Measurements from ENCODE around the gene SNAPC2.

The SNAPC2 gene

GRCh38 chr19:7971553-7972520 is 51.7 kb downstream of the SNAPC2 start:
- no peak overlapping the region for H3K18ac ChIP-seq (ENCODE audit: low read depth in 1 of 2, low read length in 2 of 2)
- DNase-seq: no peak
- no peak overlapping the region for H2BK12ac ChIP-seq (ENCODE audit: low read length in 2 of 2)
- no peak overlapping the region for H2BK15ac ChIP-seq (ENCODE audit: low read depth, poor library complexity, severe bottlenecking)
- no peak overlapping the region for H2AFZ ChIP-seq (ENCODE audit: low read depth, low read length)
- no peak overlapping the region for H3K4me2 ChIP-seq (ENCODE audit: low read length, poor library complexity, severe bottlenecking)
- H2BK5ac ChIP-seq (ENCODE audit: low read depth, low read length, poor library complexity, severe bottlenecking): no peak overlapping the region
- H3K9me3 ChIP-seq (ENCODE audit: control insufficient read depth, low read length): no peaks in the 10 kb centered on the region
- H3K4ac ChIP-seq (ENCODE audit: low read depth in 1 of 2, low read length in 2 of 2): no peak overlapping the region
- H3K4me1 ChIP-seq (ENCODE audit: control insufficient read depth, insufficient read depth, low read depth, low read length): peaks cover 4% of the 10 kb centered on the region
- no peak overlapping the region for H3K4me3 ChIP-seq (ENCODE audit: insufficient read depth in 1 of 2, low read depth in 1 of 2, low read length in 2 of 2)
- no peak overlapping the region for H4K8ac ChIP-seq (ENCODE audit: low read length)
- H4K91ac ChIP-seq (ENCODE audit: low read length): no peak overlapping the region
- H2BK120ac ChIP-seq (ENCODE audit: low read depth, low read length): no peak overlapping the region
- H3K27me3 ChIP-seq (ENCODE audit: control insufficient read depth in 1 of 2, insufficient read depth in 1 of 2, low read length in 2 of 2): no peaks in the 10 kb centered on the region
- H3K14ac ChIP-seq (ENCODE audit: low read length in 2 of 2): no peak overlapping the region
- no peak overlapping the region for H3K9ac ChIP-seq (ENCODE audit: low read length)
- 96% methylated on average over 35 of the region's 35 CpGs for WGBS
- H2AK5ac ChIP-seq (ENCODE audit: low read length, severe bottlenecking): no peak overlapping the region
- H3K36me3 ChIP-seq (ENCODE audit: control insufficient read depth in 1 of 2, insufficient read depth in 2 of 2, low read depth in 1 of 2, low read length in 2 of 2): peaks cover 65 to 84% of the 10 kb centered on the region in 2 experiments
- no peak overlapping the region for H3K27ac ChIP-seq (ENCODE audit: low read length, poor library complexity, severe bottlenecking)
- H3K79me1 ChIP-seq (replicated peaks; ENCODE audit: low read length, poor library complexity, severe bottlenecking): peaks cover 70% of the 10 kb centered on the region
- no peak overlapping the region for H3K23ac ChIP-seq (ENCODE audit: low read length in 2 of 2)
